Measurements from ENCODE around the gene C2CD2.
"Not testable (repeated sequence)": the region's sequence is repeated elsewhere in the genome, so short reads cannot be mapped to it uniquely, and the experiment has no call there.

C2CD2 gene

GRCh38 chr21:41952568-41953248 lies 1.1 kb downstream of the C2CD2 start:
- no peak for FAIRE-seq
- DNase-seq (ENCODE audit: insufficient read length, low spot score), result no peak
- TF ChIP-seq SPI1 (IDR thresholded peaks at IDR 0.05; ENCODE audit: low read depth, low read length) (no peak), TAF1 (IDR thresholded peaks at IDR 0.05; ENCODE audit: low read depth, low read length) (no peak), PAX5 (IDR thresholded peaks at IDR 0.05; ENCODE audit: insufficient read depth, low read length, severe bottlenecking) (no peak), POLR2AphosphoS5 (IDR thresholded peaks at IDR 0.05; ENCODE audit: low read depth, low read length) (no peak), POLR2A (IDR thresholded peaks at IDR 0.05; ENCODE audit: low read depth, low read length) (no peak), POU2F2 (IDR thresholded peaks at IDR 0.05; ENCODE audit: low read depth, low read length) (no peak)

DNA sequence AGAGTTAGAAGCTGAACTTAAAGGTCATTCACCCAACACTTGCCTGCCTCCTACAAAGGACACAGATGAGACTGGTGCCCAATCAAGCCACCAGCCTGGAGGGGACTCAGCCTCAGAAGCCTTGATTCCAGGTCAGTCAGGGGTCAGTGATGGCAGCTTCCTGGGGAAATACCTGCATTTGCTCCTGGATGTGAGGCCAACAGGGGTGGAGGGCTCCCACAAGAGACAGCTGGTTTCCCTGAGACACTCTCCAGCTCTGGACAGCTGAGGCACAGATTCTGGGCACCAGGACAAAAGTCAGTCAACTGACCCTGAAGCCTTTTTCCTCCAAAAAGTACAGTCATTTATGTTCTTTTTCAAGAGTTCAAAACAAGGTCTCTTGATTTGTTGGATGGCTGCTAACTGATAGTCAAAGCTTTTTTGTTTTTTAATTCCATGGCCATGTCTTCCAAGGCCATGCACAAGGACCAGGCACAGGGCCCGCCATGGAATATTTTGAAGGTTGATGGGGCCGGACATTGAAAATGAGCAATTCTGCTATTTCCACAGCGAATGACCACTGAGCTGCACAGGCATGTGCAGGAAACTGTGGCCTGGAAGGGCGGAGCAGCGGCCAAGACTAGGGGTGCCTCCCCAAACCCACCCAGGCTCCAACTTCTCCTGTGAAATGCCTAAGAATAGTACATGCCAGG lies 1.8 kb downstream of the C2CD2 start:
- DNase-seq (ENCODE audit: insufficient read length, low spot score), result no peak
- no peak for TF ChIP-seq PAX5 (IDR thresholded peaks at IDR 0.05; ENCODE audit: insufficient read depth, low read length, severe bottlenecking)
- TF ChIP-seq POLR2AphosphoS5 (IDR thresholded peaks at IDR 0.05; ENCODE audit: low read depth, low read length), result no peak
- TF ChIP-seq POU2F2 (IDR thresholded peaks at IDR 0.05; ENCODE audit: low read depth, low read length), result no peak
- no peak for TF ChIP-seq SPI1 (IDR thresholded peaks at IDR 0.05; ENCODE audit: low read depth, low read length)
- TF ChIP-seq POLR2A (IDR thresholded peaks at IDR 0.05; ENCODE audit: low read depth, low read length), result no peak
- TF ChIP-seq TAF1 (IDR thresholded peaks at IDR 0.05; ENCODE audit: low read depth, low read length), result no peak
- no peak for FAIRE-seq

- no peak for FAIRE-seq
- no peak for TF ChIP-seq PAX5 (IDR thresholded peaks at IDR 0.05; ENCODE audit: insufficient read depth, low read length, severe bottlenecking)
- no peak for TF ChIP-seq POU2F2 (IDR thresholded peaks at IDR 0.05; ENCODE audit: low read depth, low read length)
- no peak for TF ChIP-seq POLR2AphosphoS5 (IDR thresholded peaks at IDR 0.05; ENCODE audit: low read depth, low read length)
- no peak for TF ChIP-seq TAF1 (IDR thresholded peaks at IDR 0.05; ENCODE audit: low read depth, low read length)
- TF ChIP-seq SPI1 (IDR thresholded peaks at IDR 0.05; ENCODE audit: low read depth, low read length), result no peak
- DNase-seq (ENCODE audit: insufficient read length, low spot score), result no peak
Observed at GRCh38 chr21:41950941-41951351, 2.9 kb downstream of the C2CD2 start.

GRCh38 chr21:41949631-41950030 lies 4.2 kb downstream of the C2CD2 start:
- not testable (repeated sequence) for FAIRE-seq; DNase-seq (ENCODE audit: insufficient read length, low spot score)

DNA sequence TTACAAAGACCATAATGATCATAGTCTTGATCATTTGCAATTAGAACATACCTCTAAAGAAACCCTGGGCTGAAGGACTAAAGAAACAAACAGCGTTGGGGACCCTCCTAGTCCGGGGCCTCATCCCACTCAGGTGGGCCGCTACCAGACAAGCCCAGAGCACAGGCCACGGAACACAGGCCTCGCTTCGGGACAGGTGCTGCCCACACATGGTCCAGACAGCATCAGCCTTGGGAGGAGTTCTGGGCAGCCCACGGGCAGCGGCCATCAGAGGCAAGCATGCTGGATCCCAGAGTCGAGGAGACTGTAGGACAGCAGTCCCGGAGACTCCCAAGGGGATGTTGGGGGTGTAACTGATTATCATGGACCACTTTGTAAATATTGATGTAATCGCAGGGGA lies 4.9 kb downstream of the C2CD2 start:
- no peak for TF ChIP-seq TAF1 (IDR thresholded peaks at IDR 0.05; ENCODE audit: low read depth, low read length)
- no peak for FAIRE-seq
- DNase-seq (ENCODE audit: insufficient read length, low spot score), result no peak

GRCh38 chr21:41948078-41948895 lies 5.5 kb downstream of the C2CD2 start:
- no peak for DNase-seq (ENCODE audit: insufficient read length, low spot score)
- TF ChIP-seq POLR2A (IDR thresholded peaks at IDR 0.05; ENCODE audit: low read depth, low read length) (no peak), TAF1 (IDR thresholded peaks at IDR 0.05; ENCODE audit: low read depth, low read length) (no peak), PAX5 (IDR thresholded peaks at IDR 0.05; ENCODE audit: insufficient read depth, low read length, severe bottlenecking) (no peak), POU2F2 (IDR thresholded peaks at IDR 0.05; ENCODE audit: low read depth, low read length) (no peak), SPI1 (IDR thresholded peaks at IDR 0.05; ENCODE audit: low read depth, low read length) (no peak), POLR2AphosphoS5 (IDR thresholded peaks at IDR 0.05; ENCODE audit: low read depth, low read length) (no peak)
- FAIRE-seq, result no peak

DNA sequence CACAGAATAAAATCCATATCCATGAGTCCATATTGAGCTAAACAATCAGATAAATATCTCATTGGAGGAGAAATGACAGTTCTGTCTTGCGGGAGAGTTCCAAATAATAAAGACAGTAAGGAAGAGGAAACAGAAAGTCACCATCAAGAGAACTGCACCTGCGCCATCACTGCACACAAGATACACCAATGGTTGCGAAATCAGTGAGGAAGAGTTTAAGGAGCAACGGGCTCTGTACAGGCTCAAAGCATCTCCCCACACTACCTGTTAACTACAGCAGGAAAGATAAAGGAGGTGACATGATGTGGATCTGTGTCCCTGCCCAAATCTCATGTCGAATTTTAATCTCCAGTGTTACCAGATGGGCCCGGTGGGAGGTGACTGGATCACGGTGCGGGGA lies 7.8 kb downstream of the C2CD2 start:
- TF ChIP-seq TAF1 (IDR thresholded peaks at IDR 0.05; ENCODE audit: low read depth, low read length), result no peak
- TF ChIP-seq PAX5 (IDR thresholded peaks at IDR 0.05; ENCODE audit: insufficient read depth, low read length, severe bottlenecking), result no peak
- no peak for TF ChIP-seq SPI1 (IDR thresholded peaks at IDR 0.05; ENCODE audit: low read depth, low read length)
- no peak for TF ChIP-seq POU2F2 (IDR thresholded peaks at IDR 0.05; ENCODE audit: low read depth, low read length)
- TF ChIP-seq POLR2AphosphoS5 (IDR thresholded peaks at IDR 0.05; ENCODE audit: low read depth, low read length), result no peak
- no peak for TF ChIP-seq POLR2A (IDR thresholded peaks at IDR 0.05; ENCODE audit: low read depth, low read length)
- DNase-seq (ENCODE audit: insufficient read length, low spot score) (no peak), FAIRE-seq (no peak)

DNA sequence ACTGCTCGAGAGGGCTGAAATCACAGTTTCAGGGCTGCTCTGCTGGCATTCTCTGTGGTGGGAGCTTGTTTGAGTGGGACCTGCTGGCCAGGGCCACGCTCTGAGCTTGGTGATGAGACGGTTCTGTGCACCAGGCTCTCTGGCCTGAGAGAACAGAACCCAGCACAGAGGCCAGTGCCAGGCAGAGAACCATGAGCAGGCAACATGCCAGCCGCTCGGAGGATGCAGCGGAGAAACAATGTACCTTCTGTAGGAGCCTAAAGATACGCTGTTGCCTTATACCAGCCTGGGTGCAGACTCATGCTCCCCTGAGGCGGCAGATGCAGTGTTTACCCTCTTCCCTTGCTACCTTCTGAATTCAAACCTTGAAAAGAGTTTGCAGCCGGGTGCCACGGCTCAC lies 10.0 kb downstream of the C2CD2 start:
- DNase-seq (ENCODE audit: insufficient read length, low spot score) (no peak), FAIRE-seq (no peak)
- TF ChIP-seq SPI1 (IDR thresholded peaks at IDR 0.05; ENCODE audit: low read depth, low read length), result no peak
- no peak for TF ChIP-seq POLR2A (IDR thresholded peaks at IDR 0.05; ENCODE audit: low read depth, low read length)
- TF ChIP-seq PAX5 (IDR thresholded peaks at IDR 0.05; ENCODE audit: insufficient read depth, low read length, severe bottlenecking), result no peak
- no peak for TF ChIP-seq POLR2AphosphoS5 (IDR thresholded peaks at IDR 0.05; ENCODE audit: low read depth, low read length)
- TF ChIP-seq POU2F2 (IDR thresholded peaks at IDR 0.05; ENCODE audit: low read depth, low read length), result no peak
- no peak for TF ChIP-seq TAF1 (IDR thresholded peaks at IDR 0.05; ENCODE audit: low read depth, low read length)

GRCh38 chr21:41942457-41942856 lies 11.4 kb downstream of the C2CD2 start:
- FAIRE-seq (no peak), DNase-seq (ENCODE audit: insufficient read length, low spot score) (no peak)
- TF ChIP-seq POU2F2 (IDR thresholded peaks at IDR 0.05; ENCODE audit: low read depth, low read length), result no peak
- TF ChIP-seq POLR2A (IDR thresholded peaks at IDR 0.05; ENCODE audit: low read depth, low read length), result no peak
- no peak for TF ChIP-seq POLR2AphosphoS5 (IDR thresholded peaks at IDR 0.05; ENCODE audit: low read depth, low read length)
- no peak for TF ChIP-seq TAF1 (IDR thresholded peaks at IDR 0.05; ENCODE audit: low read depth, low read length)
- TF ChIP-seq PAX5 (IDR thresholded peaks at IDR 0.05; ENCODE audit: insufficient read depth, low read length, severe bottlenecking), result no peak

Measured in GM12891 (cell line).